ENCODE data around the gene ZNF580.

Gene ZNF580

GRCh38 chr19:55600662-55601028 lies 40.2 kb upstream of the ZNF580 start:
- POLR2A ChIA-PET (ENCODE audit: low non-redundant PET), result no interaction called here
- CTCF ChIA-PET, result interaction anchor here (0.6 kb wide), 1 partner anchor 45 kb away, joined by 3 read pairs; no protein-coding TSS in a partner anchor
- H3K27ac ChIP-seq, result peak overlapping the region; percentile 98
- TF ChIP-seq CTCF (conservative IDR thresholded peaks at IDR 0.05; ENCODE audit: low read depth), result no peak
- DNase-seq (ENCODE audit: low spot score), result no peak

GRCh38 chr19:55601084-55601483 lies 39.7 kb upstream of the ZNF580 start:
- CTCF ChIA-PET, result interaction anchor here (0.6 kb wide), 1 partner anchor 44 kb away, joined by 3 read pairs; no protein-coding TSS in a partner anchor
- no peak for DNase-seq (ENCODE audit: low spot score)
- POLR2A ChIA-PET (ENCODE audit: low non-redundant PET), result no interaction called here
- peak overlapping the region; percentile 98 for H3K27ac ChIP-seq
- no peak for TF ChIP-seq CTCF (conservative IDR thresholded peaks at IDR 0.05; ENCODE audit: low read depth)

- ChIA-PET POLR2A (ENCODE audit: low non-redundant PET) (no interaction called here), CTCF (no interaction called here)
- H3K27ac ChIP-seq, result peak overlapping the region; percentile 98
- no peak for TF ChIP-seq CTCF (conservative IDR thresholded peaks at IDR 0.05; ENCODE audit: low read depth)
- no peak for DNase-seq (ENCODE audit: low spot score)
These were observed 38.4 kb upstream of the ZNF580 start for GRCh38 chr19:55602104-55603001.

- peak overlapping the region; percentile 98 for H3K27ac ChIP-seq
- DNase-seq (ENCODE audit: low spot score), result no peak
- CTCF ChIA-PET, result no interaction called here
- no peak for TF ChIP-seq CTCF (conservative IDR thresholded peaks at IDR 0.05; ENCODE audit: low read depth)
- POLR2A ChIA-PET (ENCODE audit: low non-redundant PET), result no interaction called here
These were observed 37.7 kb upstream of the ZNF580 start for GRCh38 chr19:55603115-55603514.

- CTCF ChIA-PET, result interaction anchor here (1.0 kb wide), 1 partner anchor 100 kb away, joined by 5 read pairs; no protein-coding TSS in a partner anchor
- DNase-seq (ENCODE audit: low spot score), result no peak
- no peak for TF ChIP-seq CTCF (conservative IDR thresholded peaks at IDR 0.05; ENCODE audit: low read depth)
- peak overlapping the region; percentile 98 for H3K27ac ChIP-seq
- POLR2A ChIA-PET (ENCODE audit: low non-redundant PET), result no interaction called here
These were observed 37.1 kb upstream of the ZNF580 start for GRCh38 chr19:55603581-55604292.

- no peak for TF ChIP-seq CTCF (conservative IDR thresholded peaks at IDR 0.05; ENCODE audit: low read depth)
- H3K27ac ChIP-seq, result peak overlapping the region; percentile 98
These were observed 35.6 kb upstream of the ZNF580 start for GRCh38 chr19:55605207-55605636.

More at GRCh38 chr19:55605207-55605636, 35.6 kb upstream of the ZNF580 start:
- ChIA-PET CTCF (interaction anchor here (0.6 to 1.5 kb wide), 4 partner anchors 22 to 85 kb away, joined by 3 to 4 read pairs (median 4); no protein-coding TSS in a partner anchor), POLR2A (ENCODE audit: low non-redundant PET) (interaction anchor here (0.5 to 1.0 kb wide), 3 partner anchors 20 to 307 kb away, joined by 3 to 4 read pairs (median 3); partner anchors contain the start of gene ZNF784)
- DNase-seq (ENCODE audit: low spot score), result peak; percentile 93
